Neuronal stem cell (in vitro differentiated cells): Measurements from ENCODE around the gene ZNF496.

ENCODE experiments used
- DNase-seq: peaks from one replicate; pipeline ENCODE4 v3.0.0-alpha.2; 2013; ENCODE audit warnings: low spot score
- H2AFZ ChIP-seq: one replicate; pipeline ENCODE4 v1.6.1; 2013; ENCODE audit warnings: mild to moderate bottlenecking, low read length, inconsistent platforms
- H2AK5ac ChIP-seq: 2 replicates; pipeline ENCODE4 v1.6.1; 2013; ENCODE audit warnings: low read depth, mild to moderate bottlenecking, inconsistent platforms, low read length, moderate library complexity, mixed read lengths
- H2BK120ac ChIP-seq: 2 replicates; pipeline ENCODE4 v1.6.1; 2013; ENCODE audit warnings: low read depth, mild to moderate bottlenecking, inconsistent platforms, low read length, moderate library complexity, mixed read lengths
- H2BK12ac ChIP-seq: one replicate; pipeline ENCODE4 v1.6.1; 2013; ENCODE audit warnings: low read length, inconsistent platforms
- H2BK15ac ChIP-seq: 2 replicates; pipeline ENCODE4 v1.6.1; 2013; ENCODE audit warnings: mild to moderate bottlenecking, low read length, inconsistent platforms, mixed read lengths
- H2BK5ac ChIP-seq: one replicate; pipeline ENCODE4 v1.6.1; 2013; ENCODE audit warnings: inconsistent platforms, mild to moderate bottlenecking, low read length, moderate library complexity
- H3K14ac ChIP-seq: one replicate; pipeline ENCODE4 v1.6.1; 2013; ENCODE audit warnings: low read length, inconsistent platforms
- H3K18ac ChIP-seq: 2 replicates; pipeline ENCODE4 v1.6.1; 2013; ENCODE audit warnings: low read length, inconsistent platforms
- H3K23ac ChIP-seq: 2 replicates; pipeline ENCODE4 v1.6.1; 2013; ENCODE audit warnings: low read depth, mild to moderate bottlenecking, mixed read lengths, low read length, inconsistent platforms; ENCODE audit not compliant: poor library complexity
- H3K27ac ChIP-seq: replicated peaks from 3 replicates; pipeline ENCODE4 v1.5.1; 2013; ENCODE audit warnings: low read length, inconsistent platforms
- H3K27me3 ChIP-seq, 3 experiments: 2 replicates each; pipeline ENCODE4 v1.6.1; 2013; ENCODE audit warnings: low read length in 3 of 3, mild to moderate bottlenecking in 2 of 3, inconsistent platforms in 1 of 3, low read depth in 1 of 3, mixed read lengths in 1 of 3, moderate library complexity in 1 of 3; ENCODE audit not compliant: control insufficient read depth in 3 of 3, insufficient read depth in 3 of 3
- H3K36me3 ChIP-seq, 2 donors: replicated peaks in 1 of 2; 2 replicates each; pipeline ENCODE4 v1.6.1; 2013; ENCODE audit warnings: low read length in 2 of 2; ENCODE audit not compliant: control insufficient read depth in 2 of 2, insufficient read depth in 2 of 2
- H3K4ac ChIP-seq: 2 replicates; pipeline ENCODE4 v1.6.1; 2013; ENCODE audit warnings: inconsistent platforms, mild to moderate bottlenecking, low read length, moderate library complexity
- H3K4me1 ChIP-seq, 2 donors: 1 replicate in 1 of 2; 2 replicates in 1 of 2; pipeline ENCODE4 v1.6.1; 2013; ENCODE audit warnings: low read length in 2 of 2, low read depth in 1 of 2; ENCODE audit not compliant: control insufficient read depth in 2 of 2, insufficient read depth in 1 of 2
- H3K4me2 ChIP-seq: one replicate; pipeline ENCODE4 v1.6.1; 2013; ENCODE audit warnings: mild to moderate bottlenecking, low read length, inconsistent platforms; ENCODE audit not compliant: insufficient read depth, poor library complexity, severe bottlenecking
- H3K4me3 ChIP-seq, 2 donors: 2 replicates each; pipeline ENCODE4 v1.5.1; 2013; ENCODE audit warnings: low read length in 2 of 2, mild to moderate bottlenecking in 2 of 2, inconsistent platforms in 1 of 2, moderate library complexity in 1 of 2
- H3K79me1 ChIP-seq: one replicate; pipeline ENCODE4 v1.6.1; 2013; ENCODE audit warnings: low read depth, mild to moderate bottlenecking, inconsistent platforms, low read length, moderate library complexity
- H3K9ac ChIP-seq: one replicate; pipeline ENCODE4 v1.6.1; 2013; ENCODE audit warnings: mild to moderate bottlenecking, low read depth, low read length, inconsistent platforms; ENCODE audit not compliant: poor library complexity
- H3K9me3 ChIP-seq, 2 donors: replicated peaks in 1 of 2; 2 replicates each; pipeline versions ENCODE3 to v1.6.1; 2013; ENCODE audit warnings: low read length in 2 of 2, mild to moderate bottlenecking in 2 of 2, inconsistent platforms in 1 of 2, low read depth in 1 of 2, mixed read lengths in 1 of 2, moderate library complexity in 1 of 2; ENCODE audit not compliant: control insufficient read depth in 2 of 2, insufficient read depth in 1 of 2
- H4K8ac ChIP-seq: one replicate; pipeline ENCODE4 v1.6.1; 2013; ENCODE audit warnings: low read depth, mild to moderate bottlenecking, inconsistent platforms, low read length, moderate library complexity
- H4K91ac ChIP-seq: one replicate; pipeline ENCODE4 v1.6.1; 2013; ENCODE audit warnings: low read length, low read depth, mild to moderate bottlenecking, inconsistent platforms; ENCODE audit not compliant: poor library complexity
- WGBS, 2 donors: extraction: QIAGEN DNeasy Blood & Tissue Kit; methylation state at CpG; one replicate each; pipeline ENCODE4 v1.1.7; 2013; ENCODE audit warnings: missing lambda C conversion rate in 2 of 2, mixed read lengths in 1 of 2; ENCODE audit not compliant: insufficient read length in 2 of 2, insufficient replicate concordance in 1 of 2; ENCODE audit errors: extremely low coverage in 2 of 2; 5-methylcytosine and 5-hydroxymethylcytosine counted together

Gene ZNF496

GRCh38 chr1:247343801-247344200 is 12.1 kb upstream of the ZNF496 start:
- Histone ChIP-seq H2BK15ac (no peak overlapping the region), H4K91ac (no peak overlapping the region), H3K79me1 (no peaks in the 10 kb centered on the region), H3K4me1 (peaks cover 0 to 1% of the 10 kb centered on the region in 2 donors), H3K18ac (no peak overlapping the region), H2BK5ac (no peak overlapping the region), H3K14ac (no peak overlapping the region), H3K9ac (no peak overlapping the region), H2BK120ac (no peak overlapping the region), H3K23ac (no peak overlapping the region), H3K36me3 (peaks cover 9 to 38% of the 10 kb centered on the region in 2 donors), H3K9me3 (no peaks in the 10 kb centered on the region), H2AFZ (no peak overlapping the region), H2AK5ac (no peak overlapping the region), H3K27ac (no peak overlapping the region), H3K27me3 (no peaks in the 10 kb centered on the region), H3K4me2 (no peak overlapping the region), H3K4ac (no peak overlapping the region), H3K4me3 (no peak overlapping the region), H4K8ac (no peak overlapping the region), H2BK12ac (no peak overlapping the region)
- WGBS, 2 donors, result no CpG with 5 or more reads among the region's 1 CpG
- no peak for DNase-seq

GRCh38 chr1:247338723-247339275 is 7.1 kb upstream of the ZNF496 start:
- H2BK12ac ChIP-seq, result no peak overlapping the region
- no peak overlapping the region for H3K23ac ChIP-seq
- no peak overlapping the region for H3K9ac ChIP-seq
- no peak overlapping the region for H2BK15ac ChIP-seq
- H2BK120ac ChIP-seq, result no peak overlapping the region
- no peak overlapping the region for H4K8ac ChIP-seq
- no peak overlapping the region for H3K27ac ChIP-seq
- no peaks in the 10 kb centered on the region for H3K27me3 ChIP-seq
- peaks cover 2 to 22% of the 10 kb centered on the region in 2 donors for H3K4me1 ChIP-seq
- H3K4ac ChIP-seq, result no peak overlapping the region
- H3K4me2 ChIP-seq, result no peak overlapping the region
- no peak overlapping the region for H3K14ac ChIP-seq
- peaks cover 0 to 4% of the 10 kb centered on the region in 2 donors for H3K9me3 ChIP-seq
- no peak for DNase-seq
- peaks cover 17 to 74% of the 10 kb centered on the region in 2 donors for H3K36me3 ChIP-seq
- no CpG with 5 or more reads among the region's 3 CpGs for WGBS, 2 donors
- H2AFZ ChIP-seq, result no peak overlapping the region
- no peak overlapping the region for H3K18ac ChIP-seq
- H4K91ac ChIP-seq, result no peak overlapping the region
- peaks cover 12% of the 10 kb centered on the region for H3K79me1 ChIP-seq
- no peak overlapping the region for H3K4me3 ChIP-seq
- no peak overlapping the region for H2BK5ac ChIP-seq
- H2AK5ac ChIP-seq, result no peak overlapping the region

- Histone ChIP-seq H2AFZ (no peak overlapping the region), H3K27ac (no peak overlapping the region), H3K14ac (no peak overlapping the region), H3K4me2 (no peak overlapping the region), H3K36me3 (peaks cover 21 to 83% of the 10 kb centered on the region in 2 donors), H3K4me1 (peaks cover 8 to 31% of the 10 kb centered on the region in 2 donors), H3K23ac (no peak overlapping the region), H3K79me1 (peaks cover 14% of the 10 kb centered on the region), H2BK15ac (no peak overlapping the region), H3K4ac (no peak overlapping the region), H4K91ac (no peak overlapping the region), H3K18ac (no peak overlapping the region), H3K27me3 (no peaks in the 10 kb centered on the region), H2BK120ac (no peak overlapping the region), H2AK5ac (no peak overlapping the region), H3K9me3 (peaks cover 0 to 5% of the 10 kb centered on the region in 2 donors), H3K9ac (no peak overlapping the region), H3K4me3 (no peak overlapping the region), H2BK5ac (no peak overlapping the region), H2BK12ac (no peak overlapping the region), H4K8ac (no peak overlapping the region)
- DNase-seq, result no peak
- no CpG with 5 or more reads among the region's 11 CpGs for WGBS, 2 donors
These were observed 6.3 kb upstream of the ZNF496 start for GRCh38 chr1:247337961-247338360.

- no peak overlapping the region for H3K4me3 ChIP-seq
- H3K9ac ChIP-seq, result no peak overlapping the region
- H2BK5ac ChIP-seq, result no peak overlapping the region
- DNase-seq, result no peak
- H3K4me2 ChIP-seq, result no peak overlapping the region
- peaks cover 21 to 79% of the 10 kb centered on the region in 2 donors for H3K36me3 ChIP-seq
- H2BK15ac ChIP-seq, result no peak overlapping the region
- H2AK5ac ChIP-seq, result no peak overlapping the region
- H3K79me1 ChIP-seq, result peaks cover 14% of the 10 kb centered on the region
- H3K27ac ChIP-seq, result no peak overlapping the region
- no peak overlapping the region for H2AFZ ChIP-seq
- no peak overlapping the region for H4K8ac ChIP-seq
- peaks cover 12 to 30% of the 10 kb centered on the region in 2 donors for H3K4me1 ChIP-seq
- peaks cover 0 to 5% of the 10 kb centered on the region in 2 donors for H3K9me3 ChIP-seq
- H3K14ac ChIP-seq, result no peak overlapping the region
- no CpG with 5 or more reads among the region's 10 CpGs for WGBS, 2 donors
- H3K27me3 ChIP-seq, result no peaks in the 10 kb centered on the region
- no peak overlapping the region for H2BK12ac ChIP-seq
- no peak overlapping the region for H2BK120ac ChIP-seq
- H3K4ac ChIP-seq, result no peak overlapping the region
- peak overlapping the region; percentile 12 for H3K23ac ChIP-seq
- no peak overlapping the region for H4K91ac ChIP-seq
- H3K18ac ChIP-seq, result no peak overlapping the region
These were observed 5.6 kb upstream of the ZNF496 start for GRCh38 chr1:247337250-247337746.
